HG03108 (cell line): ENCODE results near the gene ALOX5AP.
A peak's percentile ranks its signal among the peaks of the same experiment; 100 is the strongest.
"Not testable (repeated sequence)": the region's sequence is repeated elsewhere in the genome, so short reads cannot be mapped to it uniquely, and the experiment has no call there.

Experiments used
- ATAC-seq: cut with Tn5 transposase; IDR thresholded peaks from one replicate; pipeline ENCODE4 v1.9.1; 2021; ENCODE audit warnings: moderate library complexity; ENCODE audit not compliant: unreplicated experiment

The ALOX5AP gene

GRCh38 chr13:30737511-30738337 is 2.4 kb downstream of the ALOX5AP start:
- no peak for ATAC-seq

GRCh38 chr13:30738526-30739236 is 3.3 kb downstream of the ALOX5AP start:
- ATAC-seq: no peak

DNA sequence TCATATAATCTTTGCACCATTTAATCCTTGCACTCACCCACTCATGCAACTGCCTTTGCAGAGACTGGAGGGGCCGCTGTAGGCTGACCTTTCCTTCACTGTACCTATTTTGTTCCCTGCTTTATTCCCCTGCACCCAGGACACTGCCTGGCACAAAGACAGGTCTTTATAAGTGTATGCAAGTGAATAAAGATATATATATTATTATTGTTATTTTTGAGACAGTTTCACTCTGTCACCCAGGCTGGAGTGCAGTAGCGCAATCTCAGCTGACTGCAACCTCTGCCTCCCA is 3.8 kb downstream of the ALOX5AP start:
- no peak for ATAC-seq

DNA sequence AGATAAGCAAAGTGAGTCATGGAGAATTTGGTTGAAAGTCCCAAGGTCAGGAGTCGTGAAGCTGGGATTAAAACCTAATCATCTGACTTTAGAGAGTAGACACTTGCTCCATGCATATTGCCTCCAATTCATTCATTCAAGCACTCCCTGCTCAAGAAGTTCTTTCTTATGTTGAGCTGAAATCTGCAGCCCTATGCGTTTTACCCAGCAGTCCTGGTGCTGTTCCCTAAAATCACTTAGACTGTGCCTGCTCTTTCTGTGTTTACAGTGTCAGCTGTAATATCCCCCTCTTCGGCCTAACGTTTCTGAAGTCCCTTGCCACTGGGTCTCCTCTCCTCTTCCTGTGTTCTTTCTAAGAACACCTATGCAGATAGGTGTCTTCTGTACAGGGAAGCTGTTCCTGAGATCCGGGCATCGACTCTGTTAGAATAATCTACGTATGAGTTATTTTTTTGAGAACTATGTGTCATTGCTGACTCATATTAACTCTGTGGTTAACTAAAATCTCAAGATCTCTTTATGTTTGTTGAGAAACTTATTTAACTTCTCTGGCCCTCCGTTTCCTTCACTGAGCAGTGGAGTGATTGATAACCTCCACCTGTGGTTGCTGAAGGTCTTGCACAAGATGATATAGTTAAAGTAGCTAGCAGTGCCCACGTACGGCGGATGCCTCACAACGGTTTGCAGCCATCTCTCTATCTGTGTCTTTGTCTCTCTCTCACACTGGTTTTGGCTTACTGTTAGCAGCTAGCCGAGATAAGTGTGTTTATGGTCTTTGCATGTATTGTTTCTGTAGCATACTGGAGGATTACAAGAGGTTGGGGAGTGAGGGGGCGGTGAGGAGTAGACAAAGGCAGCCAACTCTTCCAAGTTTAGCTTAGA is 4.7 kb downstream of the ALOX5AP start:
- ATAC-seq: peak; percentile 29

GRCh38 chr13:30742901-30743300 is 7.6 kb downstream of the ALOX5AP start:
- ATAC-seq: no peak

DNA sequence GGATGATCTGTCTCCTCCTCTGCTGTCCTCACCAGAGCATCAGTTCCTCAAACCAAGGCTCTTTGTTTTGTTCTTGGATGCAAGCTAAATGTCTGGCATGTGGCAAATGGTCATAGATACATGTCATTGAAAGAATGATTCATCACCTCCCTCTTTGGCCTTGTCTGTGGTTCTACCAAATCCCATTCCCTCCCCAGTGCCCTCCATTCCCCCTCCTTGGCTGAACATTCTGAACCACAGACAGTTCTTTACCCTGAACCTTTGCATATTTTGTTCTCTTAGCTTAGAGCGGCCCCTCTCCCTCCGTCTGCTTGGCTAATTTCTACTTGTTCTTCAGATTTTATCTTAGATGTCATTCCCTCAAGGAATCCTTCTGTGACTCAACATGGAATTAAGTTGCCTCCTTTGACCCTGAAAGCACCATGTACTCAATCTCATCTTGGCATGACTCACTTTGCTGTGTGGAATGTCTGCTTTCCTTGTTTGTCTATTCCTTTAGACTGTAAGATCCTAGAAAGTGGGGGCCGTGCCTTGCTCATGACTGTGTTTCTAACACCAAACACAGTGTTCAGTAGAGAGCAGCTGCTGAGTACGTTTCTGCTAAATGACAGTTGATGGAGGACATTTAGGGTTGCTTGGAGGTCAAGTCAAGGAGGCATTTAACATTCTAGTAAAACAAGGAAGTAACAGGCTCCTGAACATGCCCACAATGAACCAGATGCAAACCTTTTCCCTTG is 8.1 kb downstream of the ALOX5AP start:
- ATAC-seq: no peak

- ATAC-seq: peak; percentile 95
Measured at GRCh38 chr13:30744056-30744680, 8.8 kb downstream of the ALOX5AP start.

GRCh38 chr13:30744681-30745077 is 9.3 kb downstream of the ALOX5AP start:
- ATAC-seq: no peak

- ATAC-seq: no peak
Measured at GRCh38 chr13:30745906-30746686, 10.8 kb downstream of the ALOX5AP start.

DNA sequence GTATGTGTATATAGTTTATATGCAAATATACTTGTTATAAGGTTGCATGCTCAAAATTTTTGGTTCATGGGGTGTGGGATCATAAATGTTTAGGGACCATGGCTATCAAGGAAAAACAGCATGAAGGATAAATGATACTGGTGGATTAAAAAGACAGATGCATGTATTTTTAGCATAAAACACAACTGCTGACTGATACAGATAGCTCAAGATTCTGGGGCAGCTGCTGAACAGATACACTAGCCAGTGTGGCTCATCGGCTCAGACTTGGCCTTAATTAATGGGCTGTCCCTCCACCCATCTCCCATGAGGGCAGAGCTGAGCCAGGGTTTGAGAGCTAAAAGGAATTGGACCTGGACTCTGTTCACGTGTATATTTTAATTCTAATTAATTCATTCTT is 11.4 kb downstream of the ALOX5AP start:
- ATAC-seq: no peak

DNA sequence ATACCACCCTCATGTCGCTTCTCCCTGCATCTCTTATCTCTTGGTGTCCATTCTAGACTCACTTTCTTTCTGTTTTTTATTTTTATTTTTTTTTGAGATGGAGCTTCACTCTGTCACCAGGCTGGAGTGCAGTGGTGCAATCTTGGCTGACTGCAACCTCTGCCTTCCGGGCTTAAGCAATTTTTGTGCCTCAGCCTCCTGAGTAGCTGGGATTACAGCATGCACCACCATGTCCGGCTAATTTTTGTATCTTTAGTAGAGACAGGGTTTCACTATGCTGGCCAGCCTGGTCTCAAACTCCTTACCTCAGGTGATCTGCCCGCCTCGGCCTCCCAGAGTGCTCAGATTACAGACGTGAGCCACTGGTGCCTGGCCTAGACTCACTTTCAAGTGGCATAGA is 12.5 kb downstream of the ALOX5AP start:
- not testable (repeated sequence) for ATAC-seq

DNA sequence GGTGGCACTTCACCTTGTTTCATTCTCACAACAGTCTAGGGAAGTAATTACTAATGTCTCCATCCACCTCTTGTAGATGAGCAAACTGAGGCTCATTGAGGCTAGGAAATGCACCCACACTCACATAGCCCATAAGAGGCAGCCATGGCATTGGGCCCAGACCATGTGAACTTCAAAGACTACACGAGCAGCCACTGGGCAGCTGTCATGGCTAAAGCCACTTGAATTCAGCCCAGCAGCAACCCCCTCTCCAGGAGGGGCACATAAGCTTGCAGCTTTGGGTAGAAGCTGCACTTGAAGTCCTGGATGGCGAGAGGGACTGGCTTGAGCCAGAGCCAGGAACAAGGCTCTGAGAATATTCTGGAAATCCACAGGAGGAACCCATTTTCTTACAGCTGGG is 13.4 kb downstream of the ALOX5AP start:
- no peak for ATAC-seq

DNA sequence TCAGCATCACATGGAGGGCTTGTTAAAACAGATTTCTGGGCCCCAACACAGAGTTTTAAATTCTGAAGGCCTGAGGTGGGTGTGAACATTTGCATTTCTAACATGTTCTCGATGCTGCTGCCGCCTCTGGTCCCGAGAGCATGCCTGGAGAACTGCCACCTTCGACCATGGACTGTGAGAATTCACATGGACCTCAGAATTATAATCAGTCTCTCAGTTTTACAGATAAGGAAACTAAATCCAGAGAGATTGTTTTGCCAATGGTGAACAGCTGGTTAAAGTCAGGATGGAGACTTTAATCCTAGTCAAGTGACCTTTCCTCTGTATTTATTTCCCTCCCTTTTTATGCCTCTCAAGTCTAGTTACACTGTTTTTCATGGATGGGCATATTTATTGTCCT is 14.7 kb downstream of the ALOX5AP start:
- ATAC-seq: no peak

DNA sequence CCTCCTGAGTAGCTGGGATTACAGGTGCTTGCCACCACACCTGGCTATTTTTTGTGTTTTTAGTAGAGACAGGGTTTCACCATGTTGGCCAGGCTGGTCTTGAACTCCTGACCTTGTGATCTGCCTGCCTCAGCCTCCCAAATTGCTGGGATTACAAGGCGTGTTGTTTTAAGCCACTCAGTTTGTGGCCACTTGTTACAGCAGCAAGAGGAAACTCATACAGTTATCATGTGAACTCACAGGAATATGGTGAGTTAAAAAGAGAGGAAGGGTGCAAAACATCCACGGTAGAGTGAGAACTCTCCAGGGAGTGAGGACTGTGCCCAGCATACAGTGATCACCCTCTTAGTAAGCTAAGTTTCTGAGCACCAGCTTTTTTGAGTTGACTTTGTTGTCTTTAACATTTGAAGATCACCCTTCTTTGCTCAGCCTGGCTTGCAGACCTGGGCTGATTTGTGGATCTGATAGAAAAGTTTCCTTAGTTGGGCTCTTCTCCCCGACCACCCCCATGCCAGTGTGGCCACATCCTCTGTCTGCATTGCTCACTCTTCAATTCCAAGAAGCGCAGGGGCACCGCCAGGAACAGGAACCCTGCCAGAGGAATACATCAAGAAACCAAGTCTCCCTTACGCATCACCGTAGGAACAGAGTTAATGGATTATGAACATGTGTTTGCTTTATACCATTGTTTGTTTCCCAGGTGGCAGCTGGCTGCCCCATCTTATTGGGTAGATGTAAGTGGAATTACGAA is 16.0 kb downstream of the ALOX5AP start:
- ATAC-seq: no peak

- no peak for ATAC-seq
Measured at GRCh38 chr13:30752201-30752797, 17.0 kb downstream of the ALOX5AP start.

- no peak for ATAC-seq
Measured at GRCh38 chr13:30753030-30753616, 17.8 kb downstream of the ALOX5AP start.

GRCh38 chr13:30755678-30756077 is 20.3 kb downstream of the ALOX5AP start:
- ATAC-seq: no peak

DNA sequence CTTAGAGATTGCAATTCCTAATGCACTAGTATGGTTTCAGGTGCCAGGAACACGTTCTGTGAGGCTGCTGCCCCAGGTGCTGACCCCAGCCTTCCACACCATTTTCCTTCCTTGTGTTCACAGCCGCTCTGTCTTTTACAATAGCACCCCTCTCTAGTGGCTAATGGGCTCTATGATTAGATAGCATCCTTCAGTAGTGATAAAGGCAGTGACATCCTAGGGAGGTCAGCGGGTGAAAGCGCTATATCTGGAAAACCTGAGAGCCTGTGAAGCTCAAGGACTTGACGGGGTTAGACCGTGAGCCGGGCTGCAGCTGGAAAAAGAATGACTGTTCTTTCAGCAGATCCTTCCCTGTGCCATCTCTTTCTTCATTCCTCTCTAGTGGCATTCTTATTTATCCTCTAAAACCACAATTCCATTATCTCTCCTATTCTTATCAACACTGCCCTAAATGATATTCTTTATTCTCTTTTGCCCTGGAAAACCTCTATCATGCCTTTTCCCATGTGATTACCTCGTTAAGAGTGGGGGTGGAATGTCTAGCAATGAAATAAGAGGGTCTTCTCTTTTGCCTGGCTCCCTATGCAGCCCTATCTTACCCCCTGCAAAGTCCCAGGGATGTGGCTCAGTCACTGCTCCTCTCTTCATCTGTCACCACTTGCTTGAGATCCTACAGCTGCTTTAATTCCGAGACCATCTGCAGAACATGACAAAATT is 21.8 kb downstream of the ALOX5AP start:
- no peak for ATAC-seq
